NCI-H2171 treated with DMSO at 0.1 percent for 48 hours (cell line): Measurements from ENCODE around the gene FAM171A1.

ENCODE experiments used
- DNase-seq: peaks from one replicate; lab custom pipeline; 2025; lab: John Stamatoyannopoulos, UW

Gene FAM171A1

DNA sequence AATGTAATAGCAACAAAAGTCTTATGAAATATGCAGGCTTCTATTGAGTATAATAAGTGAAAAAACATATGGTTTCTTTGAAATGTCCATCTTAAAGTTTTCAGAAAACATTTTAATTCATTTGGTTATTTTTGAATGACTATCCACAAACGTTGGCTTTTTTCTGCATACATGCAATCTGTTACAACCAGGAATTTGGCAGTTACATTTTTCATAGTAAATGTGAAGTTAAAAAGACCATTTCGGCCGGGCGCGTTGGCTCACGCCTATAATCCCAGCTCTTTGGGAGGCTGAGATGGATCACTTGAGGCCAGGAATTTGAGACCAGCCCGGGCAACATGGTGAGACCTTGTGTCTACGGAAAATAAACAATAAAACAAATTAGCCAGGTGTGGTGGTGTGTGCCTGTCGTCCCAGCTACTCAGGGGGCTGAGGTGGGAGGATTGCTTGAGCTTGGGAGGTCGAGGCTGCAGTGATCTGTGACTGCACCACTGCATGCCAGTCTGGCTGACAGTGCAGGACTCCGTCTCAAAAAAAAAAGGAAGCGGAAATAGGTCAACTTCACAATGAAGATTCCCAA lies 128.7 kb downstream of the FAM171A1 start:
- no peak for DNase-seq

DNA sequence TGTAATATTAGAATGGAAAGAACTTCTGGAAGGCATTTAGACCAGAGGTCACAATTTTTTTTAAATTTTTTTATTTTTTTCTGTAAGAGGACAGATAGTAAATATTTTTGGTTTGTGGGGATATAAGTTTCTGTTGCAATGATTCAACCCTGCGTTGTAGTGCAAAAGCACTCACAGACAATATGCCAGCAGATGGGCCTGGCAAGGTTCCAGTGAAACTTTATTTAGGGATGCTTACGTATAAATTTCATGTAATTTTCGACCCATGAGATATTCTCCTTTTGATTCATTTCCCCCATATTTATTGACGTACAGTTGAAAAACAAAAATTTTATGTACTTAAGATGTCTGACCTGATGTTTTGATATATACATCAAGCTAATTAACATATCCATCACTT lies 129.8 kb downstream of the FAM171A1 start:
- DNase-seq, result peak; percentile 39

DNA sequence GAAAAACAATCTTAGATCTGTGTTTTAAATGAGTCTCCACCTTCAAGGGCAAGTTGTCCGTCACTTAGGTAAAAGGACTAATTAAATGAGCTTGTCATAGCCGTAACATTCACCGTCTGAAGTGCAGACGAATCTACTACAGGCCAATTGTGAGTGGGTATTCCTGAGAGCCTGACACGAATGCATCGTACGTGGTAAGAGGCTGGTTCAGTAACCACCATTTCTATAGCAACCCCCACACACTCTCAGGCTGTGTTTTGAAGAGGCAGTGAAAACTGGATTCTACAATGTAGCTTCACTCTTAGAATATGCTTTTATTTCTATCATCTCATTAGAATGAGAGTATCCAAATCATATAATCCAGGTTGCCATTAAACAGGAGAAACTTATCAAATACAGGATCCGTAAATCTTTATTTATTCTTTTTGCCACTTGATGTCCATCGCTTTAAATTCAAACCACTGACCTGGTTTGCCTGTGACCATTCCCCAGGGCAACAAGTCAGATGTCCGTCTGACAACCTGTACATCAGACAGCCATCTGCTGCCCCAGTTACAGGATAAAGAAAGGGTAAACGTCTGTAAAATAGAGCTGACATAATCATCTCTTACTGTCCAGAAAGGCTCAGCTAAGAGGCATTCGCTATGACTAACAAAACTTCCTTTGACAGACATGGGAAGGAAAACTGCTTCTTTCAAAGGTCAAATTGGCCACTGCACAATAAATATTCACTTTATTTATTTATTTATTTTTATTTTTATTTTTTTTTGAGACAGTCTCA lies 132.3 kb downstream of the FAM171A1 start:
- no peak for DNase-seq

DNA sequence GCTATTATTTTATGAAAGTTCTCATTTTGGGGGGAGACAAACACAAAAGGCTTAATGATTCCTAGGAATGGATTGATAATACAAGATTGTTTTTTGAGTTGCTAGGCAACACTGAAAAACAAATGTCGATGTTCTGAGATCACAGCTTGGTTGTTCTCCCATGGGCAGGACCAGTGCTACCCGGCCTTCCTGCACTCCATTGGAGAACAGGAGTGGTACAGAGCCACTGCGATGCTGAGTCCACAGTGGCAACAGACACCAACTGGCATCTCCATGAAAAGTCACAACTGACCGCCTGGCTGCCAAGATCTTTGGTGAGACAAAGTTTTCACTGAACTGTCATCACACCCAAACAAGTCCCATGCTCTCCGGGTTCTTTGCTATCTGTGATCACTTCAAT lies 133.7 kb downstream of the FAM171A1 start:
- no peak for DNase-seq

DNA sequence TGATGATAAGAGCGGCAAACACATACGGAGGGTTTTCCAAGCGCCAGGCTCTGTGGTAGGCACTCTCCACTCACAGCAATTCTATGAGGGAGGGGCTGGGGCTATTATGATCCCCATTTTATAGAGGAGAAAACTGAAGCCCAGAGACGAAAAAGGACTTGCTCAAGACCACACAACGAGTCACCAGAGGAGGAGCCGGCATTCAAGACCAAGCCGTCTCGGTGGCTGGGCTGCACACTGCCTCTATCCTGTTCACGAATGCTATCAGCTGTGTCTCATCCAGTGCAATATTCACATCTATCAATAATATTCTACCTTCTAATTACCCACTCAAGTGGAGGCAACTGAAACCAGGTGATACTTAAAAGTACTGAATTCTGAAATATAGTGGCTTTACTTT lies 134.7 kb downstream of the FAM171A1 start:
- no peak for DNase-seq

DNA sequence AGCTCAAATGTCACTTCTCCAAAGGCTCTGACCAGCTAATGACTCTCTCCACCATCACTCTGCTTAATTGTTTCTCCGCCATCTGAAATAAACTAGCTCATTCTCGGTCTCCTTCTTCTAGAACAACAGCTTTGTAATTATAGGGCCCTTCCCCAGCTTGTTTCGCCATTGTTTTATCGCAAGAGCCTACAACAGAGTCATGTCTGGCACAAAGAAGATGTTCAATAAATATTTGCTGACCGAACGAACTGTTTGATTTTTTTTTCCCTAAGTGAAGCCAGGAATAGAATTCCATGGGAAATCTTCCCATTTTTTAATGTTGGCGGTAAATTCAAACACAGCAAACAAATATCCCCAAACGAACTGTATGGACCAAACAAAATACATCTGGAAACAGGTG lies 138.8 kb downstream of the FAM171A1 start:
- no peak for DNase-seq

DNA sequence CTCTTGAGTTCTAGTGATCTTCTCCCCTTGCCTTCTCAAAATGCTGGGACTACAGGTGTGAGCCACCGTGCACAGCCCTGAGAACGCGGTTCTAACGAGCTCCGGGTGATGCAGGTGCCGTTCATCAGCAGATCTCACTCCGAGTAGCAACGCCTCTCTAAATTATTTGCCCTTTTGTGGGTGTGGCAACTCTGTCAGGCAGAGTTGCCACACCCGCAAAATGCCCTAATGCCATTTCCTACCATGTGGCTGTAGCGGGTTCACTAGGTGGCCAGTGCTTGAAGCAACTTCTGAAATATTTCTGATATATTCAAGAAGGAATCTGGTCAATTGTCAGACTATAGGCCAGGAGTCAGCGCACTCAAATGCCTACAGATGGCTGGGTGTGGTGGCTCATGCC lies 139.7 kb downstream of the FAM171A1 start:
- no peak for DNase-seq

DNA sequence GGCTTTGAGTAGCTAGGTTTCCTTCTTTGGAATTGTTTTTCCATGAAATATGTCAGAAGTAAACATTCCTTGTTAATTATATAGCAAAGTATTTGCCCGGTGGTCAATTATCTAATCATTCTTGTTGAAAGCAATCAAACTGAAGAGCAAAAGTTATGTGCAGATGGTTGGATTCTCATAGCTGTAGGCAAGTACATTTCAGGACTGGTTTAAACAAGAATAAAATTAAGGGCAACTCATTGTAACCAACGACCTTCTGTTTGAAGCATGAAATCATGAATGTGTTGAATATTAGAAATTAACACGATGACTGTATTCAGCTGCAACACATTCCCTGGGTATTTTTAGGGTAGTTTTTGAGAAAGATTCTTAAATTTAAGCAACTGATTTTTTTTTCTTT lies 140.8 kb downstream of the FAM171A1 start:
- DNase-seq, result no peak

DNA sequence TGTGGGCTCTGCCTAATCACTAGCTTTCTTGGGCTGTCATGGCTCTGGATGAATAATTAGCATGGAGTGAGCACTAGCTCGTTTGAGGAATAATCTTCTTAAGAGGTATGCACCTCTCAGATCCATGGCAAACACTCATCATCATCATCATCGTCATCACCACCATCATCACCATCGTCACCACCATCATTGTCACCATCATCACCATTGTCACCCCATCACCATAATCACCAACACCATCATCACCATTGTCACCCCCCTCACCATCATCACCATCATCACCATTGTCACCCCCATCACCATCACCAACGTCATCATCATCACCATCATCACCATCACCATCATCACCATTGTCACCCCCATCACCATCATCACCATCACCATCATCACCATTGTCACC lies 141.8 kb downstream of the FAM171A1 start:
- DNase-seq, result no peak

DNA sequence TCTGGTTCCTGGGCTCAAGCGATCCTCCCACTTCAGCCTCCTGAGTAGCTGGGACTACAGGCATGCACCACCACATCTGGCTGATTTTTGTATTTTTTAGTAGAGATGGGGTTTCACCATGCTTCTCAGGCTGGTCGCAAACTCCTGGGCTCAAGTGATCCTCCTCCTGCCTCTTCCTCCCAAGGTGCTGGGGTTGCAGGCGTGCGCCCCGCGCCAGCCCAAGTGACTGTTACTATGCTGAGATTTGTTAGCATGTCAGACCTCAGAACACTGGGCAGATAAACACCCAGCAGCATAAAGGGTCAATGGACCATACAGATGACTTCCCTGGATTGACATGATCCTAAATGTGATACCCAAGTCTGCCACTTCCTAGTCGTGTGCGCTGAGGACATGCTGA lies 142.7 kb downstream of the FAM171A1 start:
- no peak for DNase-seq

DNA sequence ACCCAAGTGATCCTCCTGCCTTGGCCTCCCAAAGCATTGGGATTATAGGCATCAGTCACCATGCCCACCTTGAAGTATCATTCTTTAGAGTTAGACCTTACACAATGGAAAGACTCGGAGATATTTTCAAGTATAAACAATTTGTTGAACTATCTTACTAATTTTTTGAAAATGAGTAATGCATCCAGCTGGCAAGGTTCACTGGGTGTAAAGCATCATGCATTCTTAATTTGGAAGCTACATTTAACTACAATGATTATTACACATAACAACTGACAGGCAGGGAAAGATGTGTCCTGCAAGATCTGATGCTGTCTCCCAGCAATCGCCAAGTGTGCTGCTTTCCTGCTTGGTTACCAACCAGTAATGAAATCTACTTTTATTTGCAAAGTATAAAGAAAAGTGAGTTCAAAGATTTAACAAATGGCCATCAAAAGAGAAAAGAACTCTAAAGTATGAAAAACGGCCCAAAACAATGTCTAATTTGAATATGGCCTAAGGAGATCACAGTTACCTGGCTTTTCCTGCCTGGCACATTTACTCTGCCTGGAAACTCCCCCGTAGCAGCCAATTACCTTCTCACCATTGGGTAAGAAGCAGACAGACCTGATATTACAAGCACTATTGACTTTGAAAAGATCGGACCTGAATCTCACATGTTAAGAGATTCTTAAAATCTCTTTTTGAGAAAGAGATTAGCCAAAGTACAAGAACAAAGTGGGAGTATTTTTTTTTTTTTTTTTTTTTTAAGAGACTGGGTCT lies 143.3 kb downstream of the FAM171A1 start:
- DNase-seq, result no peak

DNA sequence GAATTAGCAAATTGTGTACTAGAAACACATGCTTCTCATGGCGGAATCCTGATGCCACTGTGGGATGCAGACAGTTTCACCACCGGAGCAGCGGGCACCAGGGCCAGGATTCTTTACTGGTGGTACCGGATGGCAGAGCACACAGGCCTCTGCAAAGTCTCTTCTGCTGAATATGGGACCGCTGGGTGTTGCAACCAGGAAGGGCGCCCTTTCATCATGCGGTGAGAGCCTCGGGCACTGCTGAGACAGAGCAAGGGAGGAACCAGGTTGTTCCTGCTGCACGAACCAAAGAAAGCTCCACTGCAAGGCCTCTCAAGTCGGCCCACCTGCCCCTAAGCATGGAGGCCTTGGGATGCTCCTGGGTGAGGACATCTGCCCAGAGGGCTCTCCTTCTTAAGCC lies 145.6 kb downstream of the FAM171A1 start:
- DNase-seq, result no peak

DNA sequence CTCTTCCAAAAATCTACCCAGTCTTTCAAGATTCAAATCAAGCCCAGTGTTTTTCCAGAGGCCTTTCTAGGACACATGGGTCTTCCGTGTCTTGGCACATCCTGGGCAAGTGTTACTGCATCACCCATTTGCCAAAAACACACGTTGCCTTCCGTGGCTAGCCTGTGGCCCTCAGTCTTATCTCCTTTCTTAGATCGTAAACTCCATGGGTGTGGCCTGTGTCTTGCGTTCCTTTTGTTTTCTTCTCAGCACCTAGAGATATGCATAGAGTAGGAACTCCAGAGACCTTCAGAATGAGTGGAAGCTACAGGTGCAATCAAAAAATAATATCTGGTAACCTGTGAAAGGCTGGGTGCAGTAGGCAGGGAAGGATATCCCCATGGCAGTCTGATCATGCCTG lies 146.1 kb downstream of the FAM171A1 start:
- no peak for DNase-seq

DNA sequence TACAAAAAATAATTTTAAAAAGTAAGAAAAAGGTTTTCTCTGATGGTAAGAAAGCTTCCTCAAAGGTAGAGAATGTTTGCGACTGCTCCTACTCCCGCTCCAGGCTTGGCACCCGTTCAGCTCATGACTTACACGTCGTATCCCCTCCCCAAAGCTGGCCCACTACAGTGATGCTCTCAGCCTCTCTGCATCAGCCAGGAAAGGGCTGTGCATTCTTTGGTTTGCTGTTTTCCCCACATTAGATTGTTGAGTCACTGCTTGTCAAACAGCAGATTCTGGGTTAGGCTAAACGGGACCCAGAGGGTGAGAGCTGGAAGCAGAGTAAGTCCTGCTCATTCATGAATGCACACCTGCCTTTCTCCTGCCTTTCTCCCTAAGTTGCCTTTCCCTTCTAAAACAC lies 147.9 kb downstream of the FAM171A1 start:
- no peak for DNase-seq

DNA sequence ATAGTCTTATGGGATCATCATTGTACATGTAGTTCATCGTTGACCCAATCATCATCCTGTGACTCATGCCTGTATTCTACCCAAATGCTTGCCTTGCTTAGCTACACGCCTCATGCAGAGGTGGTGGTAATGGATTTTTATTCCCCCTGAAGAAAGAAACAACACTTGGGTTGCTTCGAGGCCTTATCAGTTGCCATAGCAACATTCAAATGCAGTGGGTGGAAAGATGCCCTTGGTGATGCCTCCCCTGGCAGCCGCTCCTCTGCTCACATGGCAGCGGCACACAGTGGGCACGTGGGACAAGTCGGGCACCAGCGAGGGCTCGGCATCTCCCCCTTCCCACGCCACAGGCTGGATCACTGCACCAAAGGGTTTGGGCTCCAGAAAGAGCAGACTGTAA lies 148.6 kb downstream of the FAM171A1 start:
- DNase-seq, result no peak

DNA sequence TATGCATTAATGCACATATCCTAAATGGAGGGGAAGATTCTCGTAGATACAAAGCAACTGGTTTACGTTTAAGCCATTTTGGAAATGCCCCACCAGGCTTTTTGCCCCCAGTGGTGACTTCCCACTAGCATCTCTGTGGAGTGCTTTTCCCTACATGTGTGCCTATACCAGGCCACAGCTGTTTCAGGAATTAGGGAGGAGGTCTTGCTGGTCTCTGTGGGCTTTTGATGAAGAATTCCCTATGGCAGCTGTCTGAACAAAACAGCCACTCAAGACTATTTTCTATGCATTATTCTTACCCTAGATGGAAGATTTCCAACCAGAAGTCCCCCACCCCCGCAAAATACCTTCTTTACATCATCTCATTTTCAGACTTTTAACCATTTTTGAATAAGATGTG lies 150.6 kb downstream of the FAM171A1 start:
- no peak for DNase-seq

DNA sequence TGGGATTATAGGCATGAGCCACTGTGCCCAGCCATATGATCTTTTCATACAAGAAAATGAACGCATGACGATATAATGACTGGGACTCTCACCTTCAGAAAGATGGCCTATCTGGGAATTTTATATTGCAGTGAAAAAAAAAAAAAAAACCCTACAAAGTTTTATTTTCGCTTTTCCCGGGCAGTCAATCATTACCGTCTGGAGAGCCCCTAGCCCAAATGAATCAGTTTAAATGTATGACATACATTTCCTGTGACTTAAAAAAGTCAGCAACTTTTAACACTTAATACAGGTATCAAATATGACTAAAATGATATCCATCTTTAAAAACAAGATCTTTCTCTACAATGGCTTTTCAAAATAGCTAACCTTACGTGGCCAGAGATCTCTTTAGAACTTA lies 154.4 kb downstream of the FAM171A1 start:
- no peak for DNase-seq

DNA sequence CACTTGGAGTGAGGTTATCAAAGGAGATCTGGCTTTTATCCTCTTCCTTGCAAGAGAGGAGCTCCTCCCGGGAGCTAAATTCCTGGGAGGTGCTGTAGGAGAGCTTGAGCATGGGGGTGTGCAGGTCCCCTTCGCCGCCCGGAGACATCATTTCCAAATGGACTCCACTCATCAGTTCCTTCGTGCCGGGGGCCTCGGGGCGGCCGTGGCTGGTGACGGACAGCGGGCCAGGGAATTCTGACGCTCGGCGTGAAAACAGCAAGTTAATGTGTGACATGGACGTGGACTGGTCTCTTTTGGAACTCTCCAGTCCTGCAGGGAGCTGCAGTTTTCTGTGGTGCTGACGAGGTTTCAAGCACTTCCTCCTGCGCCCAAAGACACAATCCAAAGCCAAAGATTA lies 156.9 kb downstream of the FAM171A1 start:
- no peak for DNase-seq

DNA sequence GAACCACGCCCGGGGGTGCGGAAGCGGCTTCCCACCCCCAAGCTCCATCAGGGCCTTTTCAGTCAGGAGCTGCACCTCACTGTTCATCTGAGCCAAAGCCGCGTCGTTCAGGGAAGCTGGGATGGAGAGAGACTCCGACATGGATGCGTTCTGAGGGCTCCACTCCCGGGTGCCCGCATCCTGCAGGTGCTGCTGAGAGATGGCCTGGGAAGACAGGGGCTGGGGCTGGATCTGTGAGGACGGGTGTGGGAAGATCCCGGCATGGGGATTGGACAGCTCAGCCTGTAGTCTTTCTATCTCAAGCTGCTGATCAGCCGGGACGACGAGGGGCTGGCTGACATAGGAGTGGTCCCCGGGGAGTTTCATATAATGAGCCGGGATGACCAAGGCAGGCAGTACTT lies 157.6 kb downstream of the FAM171A1 start:
- DNase-seq, result no peak

DNA sequence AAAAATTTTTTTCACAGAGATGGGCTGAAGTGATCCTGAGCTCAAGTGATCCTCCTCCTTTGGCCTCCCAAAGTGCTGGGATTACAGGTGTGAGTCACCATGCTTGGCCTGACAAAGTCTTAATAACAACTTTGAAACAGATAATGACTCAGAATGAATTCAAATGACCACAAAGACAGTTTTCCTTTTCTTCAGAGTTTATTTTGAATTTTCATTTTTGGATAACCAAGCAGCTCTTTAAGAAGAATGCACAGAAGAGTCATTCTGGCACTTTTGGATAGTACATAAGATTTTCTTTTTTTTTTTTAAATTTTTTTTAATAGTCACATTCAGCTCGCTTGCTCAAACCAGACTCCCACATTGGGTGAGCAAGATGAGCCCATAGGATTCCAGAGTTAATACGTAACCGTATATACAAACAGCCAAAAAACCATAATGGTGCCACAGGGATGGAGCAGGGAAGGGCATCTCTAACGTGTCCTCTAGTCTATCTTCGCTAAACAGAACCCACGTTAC lies 159.6 kb downstream of the FAM171A1 start:
- DNase-seq, result no peak

DNA sequence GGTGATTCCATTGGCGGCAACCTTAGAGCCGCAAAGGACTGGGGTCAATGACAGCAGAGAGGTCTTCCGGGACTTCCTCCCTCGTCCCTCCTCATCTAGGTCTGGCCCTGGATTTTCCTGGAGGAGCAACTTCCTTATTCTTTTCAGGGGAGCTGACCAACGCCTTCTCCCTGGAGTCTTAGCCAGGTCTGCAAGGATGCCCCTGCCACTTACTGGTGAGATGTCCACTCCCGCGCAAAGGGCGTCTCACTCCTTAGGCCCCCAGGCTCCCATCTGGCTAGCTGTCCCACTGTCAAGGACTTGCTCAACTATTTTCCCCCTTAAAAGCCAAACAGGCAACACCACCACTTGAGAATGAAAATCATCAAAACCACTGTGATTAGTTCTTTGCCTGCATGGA lies 160.6 kb downstream of the FAM171A1 start:
- no peak for DNase-seq

DNA sequence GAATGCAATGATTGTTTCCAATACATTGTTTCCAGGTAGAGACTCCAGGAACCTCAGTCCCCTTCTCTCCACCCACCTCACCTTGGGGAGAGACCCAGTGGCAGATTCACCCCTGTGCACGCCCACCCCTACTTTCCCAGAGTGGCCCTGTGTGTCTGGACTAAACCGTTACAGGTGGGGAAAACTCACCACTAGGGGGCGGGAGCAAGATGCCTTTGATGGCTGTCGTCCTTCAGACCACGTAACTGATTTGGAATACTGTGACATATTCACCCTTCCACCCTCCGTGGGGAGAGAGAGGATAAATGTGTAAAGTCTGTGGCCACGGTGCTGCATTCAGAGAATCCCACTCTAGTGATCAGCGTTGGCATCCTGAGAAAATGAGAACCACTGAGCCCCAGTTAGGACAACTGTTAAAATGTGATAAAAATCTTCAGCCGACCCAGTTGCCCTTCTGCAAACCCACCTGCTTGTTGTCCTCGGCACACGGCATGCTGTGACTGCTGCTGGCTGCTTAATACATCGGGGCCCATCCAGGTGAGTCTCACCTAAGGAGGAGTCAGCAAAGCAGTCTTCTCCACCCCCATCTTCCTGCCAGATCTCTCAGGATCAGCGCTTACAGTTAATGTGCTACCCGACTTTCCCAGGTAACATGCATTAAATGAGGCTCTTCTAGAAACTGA lies 161.1 kb downstream of the FAM171A1 start:
- no peak for DNase-seq

DNA sequence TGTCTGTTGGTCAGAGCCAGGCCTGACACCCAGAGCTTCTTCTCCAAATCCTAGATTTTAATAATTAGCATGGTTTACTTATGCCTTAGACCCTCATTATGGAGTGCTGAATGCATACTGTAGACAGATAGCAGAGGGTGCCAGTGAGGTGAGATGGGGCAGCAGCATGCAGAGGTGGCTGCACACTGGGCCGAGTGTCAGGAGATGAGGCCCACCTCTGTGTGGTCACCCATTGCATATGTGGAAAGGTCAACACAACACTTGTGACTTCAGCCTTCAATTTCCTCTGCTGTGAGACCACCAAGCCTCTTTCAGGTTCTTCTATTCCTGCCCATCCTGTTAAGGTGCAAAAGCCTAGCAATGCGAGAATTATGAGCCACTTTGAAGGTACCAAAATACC lies 162.9 kb downstream of the FAM171A1 start:
- no peak for DNase-seq
